Uterus (tissue), 2 donors: ENCODE results near the gene CWC22.

Experiments used
- POLR2A ChIP-seq, 2 donors: fragments of 450-650 bp; IDR thresholded peaks; one replicate each; pipeline ENCODE4 v1.6.1; 2016; ENCODE audit warnings: antibody characterized with exemption in 2 of 2, mild to moderate bottlenecking in 1 of 2, moderate library complexity in 1 of 2
- TF ChIP-seq, protein P1 (sequence below), 4 experiments: fragments of 200-600 bp in 2 of 4; fragments of 450-650 bp in 2 of 4; sonication (generic) in 2 of 4; IDR thresholded peaks; one replicate each; pipeline ENCODE4 v1.5.1; 2016 to 2019; ENCODE audit warnings: antibody characterized with exemption in 4 of 4, mild to moderate bottlenecking in 2 of 4, moderate library complexity in 1 of 4

DNA sequence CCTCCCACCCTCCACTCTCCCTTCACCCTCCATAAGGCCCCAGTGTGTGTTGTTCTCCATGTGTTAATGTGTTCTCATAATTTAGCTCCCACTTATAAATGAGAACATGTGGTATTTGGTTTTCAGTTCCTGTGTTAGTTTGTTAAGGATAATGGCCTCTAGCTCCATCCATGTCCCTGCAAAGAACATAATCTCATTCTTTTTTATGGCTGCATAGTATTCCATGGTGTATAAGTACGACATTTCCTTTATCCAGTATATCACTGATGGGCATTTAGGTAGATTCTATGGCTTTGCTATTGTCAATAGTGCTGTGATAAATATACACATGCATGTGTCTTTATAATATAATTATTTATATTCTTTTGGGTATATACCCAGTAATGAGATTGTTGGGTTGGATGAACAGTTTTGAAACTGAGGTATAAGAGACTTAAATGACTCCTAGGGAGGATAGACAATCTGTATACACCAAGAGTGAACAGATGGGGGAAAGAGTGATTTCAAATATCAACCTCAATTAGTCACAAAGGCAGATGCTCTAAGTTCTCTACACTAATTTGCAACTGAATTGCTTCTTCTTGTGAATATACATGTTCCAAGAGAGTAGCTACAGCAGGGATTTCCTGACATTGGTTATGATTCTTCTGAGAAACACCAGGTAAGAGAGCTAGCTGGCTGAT lies 23.7 kb downstream of the CWC22 start:
- TF ChIP-seq, protein P1, sequence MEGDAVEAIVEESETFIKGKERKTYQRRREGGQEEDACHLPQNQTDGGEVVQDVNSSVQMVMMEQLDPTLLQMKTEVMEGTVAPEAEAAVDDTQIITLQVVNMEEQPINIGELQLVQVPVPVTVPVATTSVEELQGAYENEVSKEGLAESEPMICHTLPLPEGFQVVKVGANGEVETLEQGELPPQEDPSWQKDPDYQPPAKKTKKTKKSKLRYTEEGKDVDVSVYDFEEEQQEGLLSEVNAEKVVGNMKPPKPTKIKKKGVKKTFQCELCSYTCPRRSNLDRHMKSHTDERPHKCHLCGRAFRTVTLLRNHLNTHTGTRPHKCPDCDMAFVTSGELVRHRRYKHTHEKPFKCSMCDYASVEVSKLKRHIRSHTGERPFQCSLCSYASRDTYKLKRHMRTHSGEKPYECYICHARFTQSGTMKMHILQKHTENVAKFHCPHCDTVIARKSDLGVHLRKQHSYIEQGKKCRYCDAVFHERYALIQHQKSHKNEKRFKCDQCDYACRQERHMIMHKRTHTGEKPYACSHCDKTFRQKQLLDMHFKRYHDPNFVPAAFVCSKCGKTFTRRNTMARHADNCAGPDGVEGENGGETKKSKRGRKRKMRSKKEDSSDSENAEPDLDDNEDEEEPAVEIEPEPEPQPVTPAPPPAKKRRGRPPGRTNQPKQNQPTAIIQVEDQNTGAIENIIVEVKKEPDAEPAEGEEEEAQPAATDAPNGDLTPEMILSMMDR (IDR thresholded peaks at IDR 0.05), result no peak
- no peak for TF ChIP-seq POLR2A (IDR thresholded peaks at IDR 0.05)
